CD4-positive, alpha-beta T cell treated with Interleukin-10 for 1 hour (primary cell): ENCODE results near the gene AFAP1L1.

Source experiments
- DNase-seq: peaks from one replicate; pipeline ENCODE4 v3.0.0-alpha.2; 2020

Gene AFAP1L1

GRCh38 chr5:149355688-149356087 lies 84.0 kb downstream of the AFAP1L1 start:
- DNase-seq: no peak

GRCh38 chr5:149356391-149356790 lies 84.7 kb downstream of the AFAP1L1 start:
- DNase-seq: no peak

- peak; percentile 97 for DNase-seq
Observed at GRCh38 chr5:149357370-149358293, 86.0 kb downstream of the AFAP1L1 start, which contains the start of gene PCYOX1L. PCYOX1L (plus strand) TSS chr5:149358046; CDS start chr5:149358069, 23 bp downstream.

GRCh38 chr5:149358294-149358651 lies 86.6 kb downstream of the AFAP1L1 start:
- peak; percentile 38 for DNase-seq

GRCh38 chr5:149358868-149359495 lies 87.3 kb downstream of the AFAP1L1 start:
- no peak for DNase-seq

- no peak for DNase-seq
Observed at GRCh38 chr5:149360272-149360671, 88.6 kb downstream of the AFAP1L1 start.

- no peak for DNase-seq
Observed at GRCh38 chr5:149362541-149362940, 90.9 kb downstream of the AFAP1L1 start.

- DNase-seq: no peak
Observed at GRCh38 chr5:149363358-149363757, 91.7 kb downstream of the AFAP1L1 start.

- no peak for DNase-seq
Observed at GRCh38 chr5:149363936-149364335, 92.3 kb downstream of the AFAP1L1 start.

GRCh38 chr5:149364719-149365118 lies 93.1 kb downstream of the AFAP1L1 start:
- no peak for DNase-seq

- no peak for DNase-seq
Observed at GRCh38 chr5:149365418-149365817, 93.8 kb downstream of the AFAP1L1 start.

- DNase-seq: no peak
Observed at GRCh38 chr5:149366169-149366729, 94.6 kb downstream of the AFAP1L1 start.

- peak; percentile 65 for DNase-seq
Observed at GRCh38 chr5:149367249-149367971, 95.8 kb downstream of the AFAP1L1 start.

- no peak for DNase-seq
Observed at GRCh38 chr5:149367972-149368645, 96.5 kb downstream of the AFAP1L1 start.

GRCh38 chr5:149370878-149371277 lies 99.2 kb downstream of the AFAP1L1 start:
- no peak for DNase-seq

- peak; percentile 76 for DNase-seq
Observed at GRCh38 chr5:149371296-149371962, 99.8 kb downstream of the AFAP1L1 start.

GRCh38 chr5:149372076-149372795 lies 100.6 kb downstream of the AFAP1L1 start:
- DNase-seq: no peak

- DNase-seq: no peak
Observed at GRCh38 chr5:149372932-149373331, 101.3 kb downstream of the AFAP1L1 start.

- DNase-seq: no peak
Observed at GRCh38 chr5:149374303-149374702, 102.6 kb downstream of the AFAP1L1 start.

GRCh38 chr5:149374801-149375200 lies 103.1 kb downstream of the AFAP1L1 start:
- DNase-seq: no peak

GRCh38 chr5:149375434-149375833 lies 103.8 kb downstream of the AFAP1L1 start:
- no peak for DNase-seq
